HG03558 (cell line): ENCODE data around the gene FAM193A.
A peak's percentile ranks its signal among the peaks of the same experiment; 100 is the strongest.
"Not testable (repeated sequence)": the region's sequence is repeated elsewhere in the genome, so short reads cannot be mapped to it uniquely, and the experiment has no call there.

ENCODE experiments used
- ATAC-seq: cut with Tn5 transposase; IDR thresholded peaks from one replicate; pipeline ENCODE4 v1.9.1; 2021; ENCODE audit warnings: moderate number of reproducible peaks; ENCODE audit not compliant: unreplicated experiment; ENCODE audit errors: extremely low read depth

The FAM193A gene

DNA sequence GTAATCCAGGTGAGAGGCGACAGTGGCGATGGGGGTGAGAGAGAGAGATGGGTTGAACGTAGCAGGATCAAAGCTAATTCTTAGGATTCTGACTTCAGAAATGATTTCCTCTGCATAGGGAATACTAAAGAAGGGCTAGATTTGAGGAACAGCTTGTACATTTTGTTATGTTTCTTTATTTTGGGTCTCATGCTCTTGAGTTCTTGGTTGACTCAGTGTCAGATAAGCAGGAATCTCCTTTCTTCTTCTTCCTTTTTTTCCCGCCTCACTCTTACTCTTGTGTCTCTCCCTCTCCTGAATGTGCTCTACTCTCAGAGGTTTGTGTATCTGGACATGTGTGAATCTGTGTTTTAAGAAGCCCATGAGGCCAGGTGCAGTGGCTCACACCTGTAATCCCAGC is 36.4 kb downstream of the FAM193A start:
- no peak for ATAC-seq

DNA sequence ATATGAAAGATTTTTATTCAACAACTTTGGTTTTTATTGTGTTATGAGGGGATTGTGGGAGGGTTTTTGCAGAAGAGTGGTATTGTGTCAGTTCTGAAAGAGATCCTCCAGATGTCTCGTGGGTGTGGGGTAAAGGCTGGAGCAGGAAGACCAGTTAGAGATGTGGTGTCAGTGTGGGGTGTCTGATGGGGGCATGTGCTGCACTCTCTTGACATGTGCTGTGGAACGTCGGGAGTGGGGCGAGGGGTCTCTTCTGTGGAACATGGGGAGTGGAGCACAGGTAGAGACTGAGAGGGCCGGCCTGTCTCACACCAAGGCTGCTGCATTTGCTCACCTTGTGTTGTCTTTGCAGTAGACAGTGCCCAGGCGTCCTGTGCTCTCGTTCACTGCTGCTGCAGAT is 37.6 kb downstream of the FAM193A start:
- no peak for ATAC-seq

DNA sequence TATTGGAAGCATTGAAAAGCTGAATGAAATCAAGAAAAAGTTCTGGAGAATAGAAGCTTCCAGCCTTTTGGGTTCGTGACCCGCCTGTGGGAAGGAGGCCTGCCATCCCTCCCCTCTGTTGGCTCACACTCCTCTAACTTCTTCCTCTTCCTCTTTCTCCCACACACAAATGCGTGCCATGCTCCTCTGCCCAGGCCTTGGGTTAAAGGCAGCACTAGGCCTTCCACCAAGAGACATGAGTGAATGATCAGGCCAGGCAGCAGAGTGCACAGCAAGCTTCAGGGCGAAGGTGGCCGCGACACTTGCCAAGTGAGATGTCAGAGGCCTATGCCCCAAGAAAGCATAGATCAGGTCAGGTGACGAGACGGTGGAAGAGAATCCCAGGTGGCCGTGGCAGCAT is 38.4 kb downstream of the FAM193A start:
- ATAC-seq = no peak

DNA sequence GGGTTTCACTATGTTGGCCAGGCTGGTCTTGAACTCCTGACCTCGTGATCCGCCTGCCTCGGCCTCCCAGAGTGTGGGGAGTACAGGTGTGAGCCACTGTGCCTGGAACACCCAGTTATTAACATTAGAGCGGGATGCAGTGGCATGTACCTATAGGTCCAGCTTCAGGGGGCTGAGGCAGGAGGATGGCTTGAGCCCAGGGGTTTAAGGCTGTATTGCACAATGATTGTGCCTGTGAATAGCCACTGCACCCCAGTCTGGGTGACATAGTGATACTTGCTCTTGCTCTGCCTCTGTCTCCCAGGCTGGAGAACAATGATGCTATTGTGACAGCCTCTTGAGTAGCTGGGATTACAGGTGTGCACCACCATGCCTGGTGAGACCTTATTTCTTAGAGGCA is 39.8 kb downstream of the FAM193A start:
- no peak for ATAC-seq

DNA sequence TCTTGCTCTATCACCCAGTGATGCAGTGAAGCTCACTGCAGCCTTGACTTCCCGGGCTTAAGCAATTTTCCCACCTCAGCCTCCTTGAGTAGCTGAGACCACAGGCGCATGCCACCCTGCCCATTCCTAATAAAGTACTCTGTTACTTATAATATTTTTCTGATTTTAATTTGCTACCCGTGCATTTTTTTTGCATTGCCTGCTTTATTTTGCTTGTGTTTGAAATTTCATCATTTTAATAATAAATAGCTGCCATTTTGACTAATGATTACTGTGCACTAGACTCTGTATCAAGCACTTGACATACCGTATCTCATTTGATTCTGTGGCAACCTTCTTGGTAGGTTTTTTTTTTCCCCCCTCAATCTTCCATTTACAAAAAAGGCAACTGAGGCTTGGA is 41.7 kb downstream of the FAM193A start:
- ATAC-seq = no peak

DNA sequence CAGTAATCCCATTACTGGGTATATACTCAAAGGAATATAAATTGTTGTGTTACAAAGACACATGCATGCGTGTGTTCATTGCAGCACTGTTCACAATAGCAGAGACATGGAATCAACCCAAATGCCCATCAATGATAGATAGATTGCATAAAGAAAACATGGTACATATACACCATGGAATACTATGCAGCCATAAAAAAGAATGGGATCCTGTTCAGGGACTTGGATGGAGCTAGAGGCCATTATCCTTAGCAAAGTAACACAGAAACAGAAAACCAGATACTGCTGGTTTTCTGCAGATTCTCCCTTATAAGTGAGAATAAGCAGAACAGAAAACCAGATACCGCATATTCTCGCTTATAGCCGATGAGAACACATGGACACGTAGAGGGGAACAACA is 43.5 kb downstream of the FAM193A start:
- ATAC-seq = no peak

DNA sequence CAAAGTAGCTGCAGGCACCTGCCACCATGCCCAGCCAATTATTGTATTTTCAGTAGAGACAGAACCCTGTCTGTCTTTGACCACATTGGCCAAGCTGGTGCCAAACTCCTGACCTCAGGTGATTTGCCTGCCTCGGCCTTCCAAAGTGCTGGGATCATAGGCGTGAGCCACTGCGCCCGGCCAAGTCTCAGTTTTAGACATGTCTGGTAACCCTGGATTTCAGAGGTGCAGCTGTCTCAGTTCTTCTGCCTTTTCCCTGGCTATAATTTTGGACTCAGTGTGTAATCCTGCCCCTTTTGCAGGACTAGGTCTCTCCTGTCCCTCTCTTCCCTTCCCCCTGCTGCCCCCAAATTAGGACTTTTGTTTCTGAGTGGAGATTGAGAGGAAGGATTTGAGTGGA is 46.6 kb downstream of the FAM193A start:
- ATAC-seq = no peak

DNA sequence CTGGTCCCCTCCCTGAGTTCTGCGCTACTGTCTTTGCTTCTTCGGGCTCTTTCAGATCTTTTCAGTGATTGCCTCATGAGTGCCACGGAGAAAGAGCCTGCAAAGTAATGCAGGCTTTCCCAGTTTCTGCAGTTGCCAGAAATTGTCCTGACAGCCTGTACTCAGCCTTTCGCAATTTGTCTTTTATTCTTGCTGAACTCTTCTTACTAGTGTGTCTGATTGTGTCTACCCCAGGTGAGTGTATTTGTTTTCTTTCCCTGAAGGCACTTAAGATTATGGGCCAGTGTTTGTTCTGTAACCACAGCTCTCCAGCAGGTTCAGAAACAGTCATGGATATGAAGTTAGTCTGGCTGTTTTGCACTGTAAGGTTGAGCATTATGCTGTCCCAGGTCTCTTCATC is 47.1 kb downstream of the FAM193A start:
- ATAC-seq = no peak

DNA sequence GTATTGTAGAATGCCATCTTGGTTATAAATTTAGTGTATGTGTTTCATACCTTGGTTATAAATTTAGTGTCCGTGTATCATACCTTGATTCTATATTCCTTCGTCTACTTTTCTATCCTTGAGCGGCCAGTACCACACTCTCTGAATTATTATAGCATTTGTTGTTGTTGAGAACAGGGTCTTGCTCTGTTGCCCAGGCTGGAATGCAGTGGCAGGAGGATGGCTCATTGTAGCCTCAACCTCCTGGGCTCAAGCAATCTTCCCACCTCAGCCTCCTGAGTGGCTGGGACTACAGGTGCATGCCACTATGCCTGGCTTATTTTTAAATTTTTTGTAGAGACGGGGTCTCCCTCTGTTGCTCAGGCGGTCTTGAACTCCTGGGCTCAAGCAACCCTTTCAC is 50.1 kb downstream of the FAM193A start:
- no peak for ATAC-seq

DNA sequence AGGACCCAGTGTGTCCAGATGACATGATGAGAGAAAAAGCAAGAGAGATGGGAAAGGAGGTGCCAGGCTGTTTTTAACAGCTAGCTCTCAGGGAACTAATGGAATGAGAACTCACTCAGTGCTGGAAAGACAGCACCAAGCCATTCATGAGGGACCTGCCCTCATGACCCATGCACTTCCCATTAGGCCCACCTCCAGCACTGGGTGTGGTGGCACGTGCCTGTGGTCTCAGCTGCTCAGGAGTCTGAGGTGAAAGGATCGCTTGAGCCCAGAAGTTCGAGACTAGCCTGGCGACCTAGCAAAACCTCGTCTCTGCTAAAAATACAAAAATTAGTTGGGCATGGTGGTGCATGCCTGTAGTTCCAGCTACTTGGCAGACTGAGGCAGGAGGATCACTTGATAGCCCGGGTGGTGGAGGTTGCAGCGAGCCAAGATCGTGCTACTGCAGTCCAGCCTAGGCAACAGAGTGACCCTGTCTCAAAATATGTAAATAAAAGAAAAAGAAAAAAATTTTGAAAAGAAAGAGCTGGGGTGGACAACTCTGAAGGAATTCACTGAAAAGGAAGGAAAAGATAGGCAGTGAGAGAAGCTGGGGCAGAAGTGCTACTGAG is 50.9 kb downstream of the FAM193A start:
- no peak for ATAC-seq

DNA sequence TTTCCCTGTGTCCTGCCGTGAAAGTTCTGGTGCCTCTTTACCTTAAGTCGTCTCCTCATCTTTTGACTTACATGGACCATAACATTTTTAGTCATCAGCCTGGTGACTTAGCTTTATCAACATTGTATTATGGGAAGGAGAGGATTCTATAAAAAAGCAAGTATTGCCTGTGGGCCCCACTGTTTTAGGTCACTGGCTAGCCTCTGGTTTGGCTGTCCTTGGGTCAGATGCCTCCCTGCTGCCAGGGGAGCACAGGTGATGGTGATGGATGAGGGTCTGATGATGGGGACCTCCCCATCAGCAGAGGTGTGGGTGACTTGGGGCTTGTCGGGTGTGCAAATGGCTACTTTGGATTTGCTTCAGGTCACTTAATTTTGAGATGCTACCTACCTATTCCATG is 51.8 kb downstream of the FAM193A start:
- ATAC-seq = no peak

DNA sequence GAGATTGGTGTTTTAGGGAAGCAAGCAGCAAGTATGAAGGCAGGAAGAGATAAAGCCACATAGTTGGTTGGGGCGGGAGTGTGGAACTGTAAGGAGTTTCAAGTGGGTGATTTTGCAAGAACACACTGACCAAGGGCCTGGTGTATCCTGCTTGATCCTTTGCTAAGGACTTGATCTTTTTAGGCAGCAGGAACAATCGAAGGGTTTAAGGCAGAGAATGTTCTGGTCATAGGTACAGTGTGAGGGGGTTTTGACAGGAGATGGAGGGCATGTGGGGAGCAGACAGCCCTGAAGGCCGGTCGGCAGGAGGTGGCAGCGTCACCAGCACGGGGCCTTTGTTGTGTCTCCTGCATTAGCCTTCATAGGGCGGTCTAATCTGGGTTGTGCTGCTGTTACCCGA is 54.7 kb downstream of the FAM193A start:
- ATAC-seq = no peak

DNA sequence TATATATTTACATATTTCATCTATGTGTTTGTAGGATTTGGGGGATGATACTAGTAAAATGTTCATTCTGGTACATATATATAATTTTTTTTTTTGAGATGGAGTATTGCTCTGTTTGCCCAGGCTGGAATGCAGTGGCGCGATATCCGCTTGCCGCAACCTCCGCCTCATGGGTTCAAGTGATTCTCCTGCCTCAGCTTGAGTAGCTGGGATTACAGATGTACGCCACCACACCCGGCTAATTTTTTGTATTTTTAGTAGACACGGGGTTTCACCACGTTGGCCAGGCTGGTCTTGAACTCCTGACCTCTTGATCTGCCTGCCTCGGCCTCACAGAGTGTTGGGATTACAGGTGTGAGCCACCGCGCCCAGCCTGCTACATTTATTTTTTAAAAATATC is 55.6 kb downstream of the FAM193A start:
- not testable (repeated sequence) for ATAC-seq

DNA sequence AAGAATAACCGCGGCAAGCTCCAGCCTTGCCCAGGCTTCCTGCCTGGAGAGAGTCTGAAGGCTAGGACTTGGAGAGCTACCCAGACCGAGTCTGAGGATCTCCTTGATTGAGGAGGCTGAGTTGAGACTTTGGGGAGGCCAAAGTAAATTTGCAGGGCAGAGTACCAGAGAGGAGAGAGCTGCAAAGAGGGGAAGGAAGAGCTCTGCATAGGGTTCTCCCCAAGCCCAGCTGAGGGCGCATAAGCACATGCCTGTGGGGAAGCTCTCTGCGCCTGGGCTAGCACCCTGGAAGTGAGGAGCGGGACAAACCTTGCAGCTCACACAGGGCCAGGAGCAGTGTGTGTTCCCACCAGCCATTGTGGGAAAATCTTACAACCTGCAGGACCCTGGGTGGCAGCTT is 56.1 kb downstream of the FAM193A start:
- ATAC-seq = no peak

DNA sequence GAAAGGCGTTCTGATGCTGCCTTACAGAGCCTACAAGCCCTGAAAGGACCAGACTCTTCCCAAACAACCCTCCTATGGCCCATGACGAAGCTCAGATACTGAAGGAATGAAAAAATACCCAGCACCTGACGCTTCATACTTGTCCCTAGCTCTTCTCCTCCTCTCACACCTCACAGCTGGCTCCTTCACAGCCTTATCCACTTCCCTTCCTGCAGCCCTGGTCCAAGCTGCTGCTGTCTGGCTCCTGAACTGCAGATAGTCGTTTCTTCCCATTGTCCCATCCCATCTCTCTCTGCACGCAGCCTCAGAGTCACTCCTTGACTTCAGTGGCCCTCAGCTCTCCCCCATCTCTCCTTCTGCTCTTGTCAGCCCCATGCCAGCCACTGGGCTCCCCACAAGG is 56.6 kb downstream of the FAM193A start:
- ATAC-seq = no peak

DNA sequence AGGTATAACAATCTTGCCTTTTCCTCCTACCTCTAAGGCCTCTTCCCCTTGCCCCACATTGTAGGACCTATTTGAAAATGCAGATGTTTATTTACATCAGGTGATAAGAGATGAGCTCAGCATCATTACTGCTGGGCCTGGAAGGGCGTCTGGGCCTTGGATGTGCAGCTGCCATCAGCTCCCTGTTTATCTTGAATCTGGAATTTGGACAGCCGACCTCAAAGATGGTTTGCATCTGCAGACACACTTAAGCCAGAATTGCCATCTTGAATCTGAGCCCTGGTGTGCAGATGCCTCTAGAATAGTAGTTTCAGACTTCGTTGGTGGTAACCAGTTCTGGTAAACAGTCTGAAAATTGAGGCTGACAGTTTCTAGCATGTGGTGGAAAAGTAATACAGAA is 59.0 kb downstream of the FAM193A start:
- ATAC-seq = no peak

DNA sequence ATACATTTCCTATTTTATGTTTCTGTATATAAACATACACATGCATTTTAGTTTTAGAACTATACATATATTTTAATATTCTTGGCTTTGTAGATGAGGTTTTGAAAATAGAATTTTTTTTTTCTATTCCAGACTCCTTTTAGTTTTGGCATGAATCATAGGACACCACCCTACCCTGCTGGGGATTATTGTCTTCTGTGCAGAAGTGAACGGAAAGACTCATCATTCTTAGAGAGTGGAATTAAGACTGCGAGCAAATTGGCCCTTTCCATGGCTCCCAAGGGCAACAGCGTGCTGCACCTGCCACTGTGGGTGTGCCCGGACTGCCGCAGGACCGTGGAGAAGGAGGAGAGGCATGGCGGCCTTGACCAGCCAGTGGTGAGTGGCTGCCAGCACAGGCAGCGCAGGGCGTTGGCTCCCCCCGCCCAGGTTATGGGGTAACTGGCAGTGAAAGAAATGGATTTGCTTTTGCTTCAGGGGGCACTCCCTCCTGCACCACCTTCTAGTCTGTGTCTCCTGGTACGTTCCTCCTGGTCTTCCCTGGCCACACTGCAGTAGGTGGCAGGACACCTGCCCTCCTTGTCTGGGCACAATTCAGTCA is 59.6 kb downstream of the FAM193A start:
- ATAC-seq = no peak

DNA sequence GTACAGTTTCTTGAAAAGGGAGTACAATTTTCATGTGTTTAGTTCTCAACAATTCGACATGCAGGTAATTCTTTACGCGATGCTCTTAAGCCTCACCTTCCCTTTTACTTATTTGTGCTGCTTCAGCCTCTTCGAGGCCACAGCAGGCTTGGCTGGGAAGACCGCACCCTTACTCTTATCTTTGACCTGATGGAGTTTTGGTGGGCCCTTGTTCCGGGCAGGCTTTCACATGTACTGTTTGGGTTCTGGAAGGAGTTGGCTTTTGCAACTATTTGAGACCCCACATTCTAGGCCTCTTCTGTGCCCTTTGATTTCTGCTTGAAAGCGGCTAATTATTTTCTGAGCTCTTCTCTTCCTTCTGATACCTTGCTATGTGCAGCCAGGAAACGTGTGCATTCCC is 60.2 kb downstream of the FAM193A start:
- no peak for ATAC-seq

DNA sequence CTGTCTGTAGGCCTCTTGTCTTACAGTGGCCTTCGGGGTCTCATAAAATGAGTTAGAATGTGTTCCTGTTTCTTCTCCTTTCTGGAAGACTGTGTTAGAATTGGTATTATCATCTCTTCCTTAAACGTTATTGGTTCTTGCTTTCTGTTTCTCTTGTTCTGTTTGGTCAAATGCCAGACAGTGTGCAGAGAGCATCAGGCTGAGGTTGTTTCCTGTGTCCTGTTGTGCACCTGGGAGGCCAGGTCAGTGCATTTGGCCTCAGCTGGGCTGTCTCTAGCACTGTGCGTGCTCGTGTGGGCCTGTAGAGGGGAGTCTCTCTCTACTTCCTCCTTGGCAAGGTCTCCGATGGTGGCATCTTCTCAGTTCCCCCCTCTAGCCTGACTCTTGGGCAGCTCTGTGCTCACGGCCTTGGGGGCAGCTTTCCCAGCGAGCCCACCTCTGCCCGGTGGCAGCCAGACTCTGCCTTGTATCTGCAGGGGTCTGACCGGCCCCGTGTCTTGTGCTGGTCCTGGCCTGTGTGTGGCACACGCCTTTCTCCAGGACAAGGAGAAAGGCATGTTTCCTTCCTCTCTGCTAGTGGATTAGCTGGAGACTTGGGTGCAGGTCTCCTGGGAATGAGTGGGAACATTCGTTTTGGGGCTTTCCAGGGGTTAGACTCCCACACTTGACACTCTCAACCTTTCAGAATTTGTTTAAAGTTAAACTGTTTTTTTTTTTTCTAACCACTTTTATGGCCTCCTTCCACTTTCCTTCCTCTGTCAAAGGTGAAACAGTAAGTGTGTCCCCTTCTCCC is 62.3 kb downstream of the FAM193A start:
- ATAC-seq = peak; percentile 69

DNA sequence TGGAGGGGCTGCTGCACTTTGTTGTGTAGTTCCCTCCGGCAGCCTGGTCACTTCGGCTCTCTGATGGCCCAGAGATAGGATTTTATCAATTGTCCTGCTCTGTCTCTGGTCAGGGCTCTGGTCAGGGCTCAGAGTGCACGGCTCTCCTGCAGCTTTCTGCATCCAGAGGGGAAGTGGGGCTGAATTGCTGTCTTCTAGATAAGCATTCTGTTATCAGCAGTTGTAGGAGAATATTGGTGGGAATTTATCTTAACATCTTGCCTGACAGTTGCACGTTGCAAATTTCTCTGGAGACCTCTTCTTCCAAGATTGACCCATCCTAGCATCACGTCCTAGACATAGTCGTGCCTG is 62.8 kb downstream of the FAM193A start:
- no peak for ATAC-seq

DNA sequence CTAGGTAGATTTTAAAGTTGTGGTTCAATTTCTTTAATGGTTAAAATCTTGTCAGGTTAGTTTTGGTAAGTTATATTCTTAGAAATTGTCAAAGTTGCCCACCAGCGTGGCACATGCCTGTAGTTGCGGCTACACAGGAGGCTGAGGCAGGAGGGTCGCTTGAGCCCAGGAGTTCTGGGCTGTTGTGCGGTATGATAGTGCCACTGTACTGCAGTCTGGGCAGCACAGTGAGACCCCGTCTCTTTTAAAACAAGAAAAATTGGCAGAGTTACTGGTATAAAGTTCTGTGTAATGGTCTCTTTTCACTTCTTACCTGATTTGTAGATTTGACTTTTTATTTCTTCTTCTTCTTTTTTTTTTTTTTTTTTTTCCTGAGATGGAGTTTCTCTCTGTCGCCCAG is 64.4 kb downstream of the FAM193A start:
- no peak for ATAC-seq

DNA sequence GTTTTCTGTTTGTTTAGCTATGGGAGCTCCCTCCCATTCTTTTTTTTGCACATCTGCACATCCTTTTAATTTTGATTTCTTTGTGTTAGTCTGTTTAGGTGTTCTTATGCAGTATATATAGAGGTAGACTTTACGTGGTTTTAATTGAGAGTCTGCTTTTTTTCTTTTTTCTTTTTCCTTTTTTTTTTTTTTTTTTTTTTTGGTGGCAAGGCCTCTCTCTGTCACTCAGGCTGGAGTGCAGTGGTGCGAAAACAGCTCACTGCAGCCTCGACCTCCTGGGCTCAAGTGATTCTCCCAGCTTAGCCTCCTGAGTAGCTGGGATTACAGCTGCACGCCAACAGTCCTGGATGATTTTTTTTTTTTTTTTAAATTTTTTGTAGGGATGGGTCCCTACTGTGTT is 68.2 kb downstream of the FAM193A start:
- ATAC-seq = no peak
